ENCODE results near the gene PHOSPHO1.

PHOSPHO1 gene

DNA sequence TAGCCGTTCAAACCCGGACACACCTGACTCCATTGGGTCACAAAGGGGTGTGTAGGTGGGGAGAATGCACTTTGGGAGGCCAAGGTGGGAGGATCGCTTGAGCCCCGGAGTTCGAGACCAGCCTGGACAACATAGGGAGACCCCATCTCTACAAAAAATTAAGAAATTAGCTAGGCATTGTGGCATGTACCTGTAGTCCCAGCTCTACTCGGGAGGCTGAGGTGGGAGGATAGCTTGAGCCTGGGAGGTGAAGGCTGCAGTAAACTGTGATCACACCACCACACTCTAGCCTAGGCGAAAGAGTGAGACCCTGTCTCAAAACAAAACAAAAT lies 942 bp upstream of the PHOSPHO1 start:
- H3K4me3 ChIP-seq (replicated peaks; ENCODE audit: low read depth, low read length): no peak overlapping the region
- TF ChIP-seq, protein P1, sequence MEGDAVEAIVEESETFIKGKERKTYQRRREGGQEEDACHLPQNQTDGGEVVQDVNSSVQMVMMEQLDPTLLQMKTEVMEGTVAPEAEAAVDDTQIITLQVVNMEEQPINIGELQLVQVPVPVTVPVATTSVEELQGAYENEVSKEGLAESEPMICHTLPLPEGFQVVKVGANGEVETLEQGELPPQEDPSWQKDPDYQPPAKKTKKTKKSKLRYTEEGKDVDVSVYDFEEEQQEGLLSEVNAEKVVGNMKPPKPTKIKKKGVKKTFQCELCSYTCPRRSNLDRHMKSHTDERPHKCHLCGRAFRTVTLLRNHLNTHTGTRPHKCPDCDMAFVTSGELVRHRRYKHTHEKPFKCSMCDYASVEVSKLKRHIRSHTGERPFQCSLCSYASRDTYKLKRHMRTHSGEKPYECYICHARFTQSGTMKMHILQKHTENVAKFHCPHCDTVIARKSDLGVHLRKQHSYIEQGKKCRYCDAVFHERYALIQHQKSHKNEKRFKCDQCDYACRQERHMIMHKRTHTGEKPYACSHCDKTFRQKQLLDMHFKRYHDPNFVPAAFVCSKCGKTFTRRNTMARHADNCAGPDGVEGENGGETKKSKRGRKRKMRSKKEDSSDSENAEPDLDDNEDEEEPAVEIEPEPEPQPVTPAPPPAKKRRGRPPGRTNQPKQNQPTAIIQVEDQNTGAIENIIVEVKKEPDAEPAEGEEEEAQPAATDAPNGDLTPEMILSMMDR (IDR thresholded peaks at IDR 0.05; ENCODE audit: low read length, missing control alignments): no peak
- DNase-seq (ENCODE audit: low read depth): no peak

DNA sequence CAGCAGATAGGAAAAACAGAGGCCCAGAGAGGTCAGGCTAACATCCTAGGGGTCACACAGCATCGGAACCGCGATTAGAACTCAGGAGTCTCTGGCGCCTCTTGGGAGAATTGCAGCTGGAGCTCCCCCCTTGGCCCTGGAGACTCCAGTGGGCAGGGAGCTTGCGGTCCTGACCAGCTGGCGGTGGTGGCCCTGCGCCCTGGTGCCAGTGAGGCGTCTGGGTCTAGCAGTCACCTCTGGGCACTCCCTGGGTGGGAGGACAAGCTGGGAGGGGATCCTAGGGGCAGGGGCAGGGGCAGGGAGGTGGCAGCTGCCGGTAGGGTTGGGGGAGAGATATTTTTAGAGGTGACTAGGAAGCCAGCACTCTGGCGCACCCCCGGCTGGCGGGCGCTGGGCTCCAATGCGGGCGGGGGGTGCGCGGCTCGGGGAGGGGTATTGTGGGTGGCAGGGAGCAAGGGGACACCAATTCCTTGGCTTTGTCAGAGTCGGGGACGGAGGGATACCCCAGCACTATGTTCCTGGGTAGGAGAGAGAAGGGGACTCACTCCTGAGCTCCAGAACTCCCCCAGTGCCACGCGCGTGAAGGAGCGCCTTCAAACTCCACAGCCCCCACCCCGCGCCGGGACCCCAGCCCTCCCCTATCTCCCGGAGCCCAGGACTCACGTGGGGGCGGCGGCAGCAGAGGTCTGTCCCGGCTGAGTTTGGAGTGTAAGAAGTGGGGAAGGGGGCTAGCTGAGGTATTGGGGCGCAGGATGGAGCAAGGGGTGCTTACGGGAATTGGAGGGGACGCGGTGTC lies 584 bp downstream of the PHOSPHO1 start:
- DNase-seq (ENCODE audit: low read depth): no peak
- TF ChIP-seq, protein P1 (IDR thresholded peaks at IDR 0.05; ENCODE audit: low read length, missing control alignments): no peak
- H3K4me3 ChIP-seq (replicated peaks; ENCODE audit: low read depth, low read length): peak overlapping the region; percentile 73

GRCh38 chr17:49229076-49229804 lies 1.3 kb downstream of the PHOSPHO1 start:
- DNase-seq (ENCODE audit: low read depth): no peak
- no peak overlapping the region for H3K4me3 ChIP-seq (replicated peaks; ENCODE audit: low read depth, low read length)
- TF ChIP-seq, protein P1 (IDR thresholded peaks at IDR 0.05; ENCODE audit: low read length, missing control alignments): no peak

GRCh38 chr17:49227436-49228261 lies 2.9 kb downstream of the PHOSPHO1 start:
- TF ChIP-seq, protein P1 (IDR thresholded peaks at IDR 0.05; ENCODE audit: low read length, missing control alignments): peak; percentile 92
- H3K4me3 ChIP-seq (replicated peaks; ENCODE audit: low read depth, low read length): no peak overlapping the region
- peak; percentile 70 for DNase-seq (ENCODE audit: low read depth)

DNA sequence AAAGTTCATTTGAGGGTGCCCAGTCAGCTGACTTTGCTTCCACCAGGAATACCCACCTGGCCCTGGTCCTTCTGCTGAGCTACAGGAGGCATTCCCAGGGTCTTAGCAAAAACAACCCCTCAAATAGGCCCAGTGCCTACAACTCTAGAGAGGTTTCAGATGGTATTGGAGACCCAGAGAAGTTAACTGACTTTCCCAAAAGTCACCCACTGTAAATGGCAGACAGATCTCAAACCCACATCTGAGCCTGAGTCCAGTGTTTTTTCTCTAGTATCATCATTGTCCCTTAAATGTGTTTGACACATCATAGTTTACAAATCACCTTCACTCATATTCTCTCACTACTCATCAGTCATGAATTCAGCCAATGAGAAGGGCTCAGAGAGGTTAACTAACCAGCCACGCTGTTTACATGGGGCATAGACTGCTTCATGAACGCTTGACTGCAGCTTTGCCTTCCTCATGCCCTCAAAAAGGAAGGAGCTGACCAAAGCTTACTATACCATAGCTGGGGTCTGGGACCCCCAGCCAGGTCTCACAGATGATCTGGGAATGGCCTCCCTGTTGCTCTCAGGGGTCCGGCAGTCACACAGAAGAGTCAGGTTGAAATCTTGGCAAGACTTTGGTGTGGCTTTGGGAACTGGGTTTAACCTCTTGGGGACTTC lies 3.7 kb downstream of the PHOSPHO1 start:
- H3K4me3 ChIP-seq (replicated peaks; ENCODE audit: low read depth, low read length): no peak overlapping the region
- TF ChIP-seq, protein P1 (IDR thresholded peaks at IDR 0.05; ENCODE audit: low read length, missing control alignments): no peak
- no peak for DNase-seq (ENCODE audit: low read depth)

DNA sequence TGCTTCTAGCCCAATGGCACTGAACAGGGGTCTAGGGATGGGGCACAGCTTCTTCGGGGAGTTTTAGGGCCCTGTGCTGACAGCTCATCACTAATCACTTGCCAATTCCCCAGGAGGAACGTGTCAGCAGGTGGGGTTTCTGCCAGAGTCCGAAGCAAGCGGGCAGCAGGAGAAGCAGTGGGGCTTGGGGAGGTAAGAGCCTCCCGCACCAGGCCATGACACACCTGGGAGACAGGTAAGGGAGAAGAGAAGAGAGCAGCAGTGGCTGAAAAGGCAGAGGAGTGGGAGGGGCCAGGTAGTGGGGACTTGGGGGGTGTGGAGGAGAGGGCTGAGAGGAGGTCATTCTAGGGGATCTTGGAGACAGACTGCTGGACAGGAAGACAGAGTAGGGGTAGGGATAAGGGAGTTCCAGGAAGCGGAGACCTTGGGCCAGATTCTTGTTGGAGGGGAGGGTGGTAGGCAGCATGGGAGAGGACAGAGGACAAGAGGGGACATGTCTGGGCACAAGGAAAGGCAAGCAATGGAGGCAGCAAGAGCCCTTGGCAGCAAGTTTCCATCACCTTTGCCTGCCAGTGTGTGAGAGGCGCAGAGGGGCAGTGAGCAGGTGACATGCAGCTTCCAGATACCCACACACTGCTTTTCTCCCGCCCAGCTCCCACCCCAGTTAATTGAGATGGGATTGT lies 4.9 kb downstream of the PHOSPHO1 start:
- H3K4me3 ChIP-seq (replicated peaks; ENCODE audit: low read depth, low read length): no peak overlapping the region
- TF ChIP-seq, protein P1 (IDR thresholded peaks at IDR 0.05; ENCODE audit: low read length, missing control alignments): no peak
- DNase-seq (ENCODE audit: low read depth): no peak

All from fibroblast of pulmonary artery (primary cell).